ENCODE measurements around the gene CXCL5. TPM values are rescaled to one million over a fixed set of nuclear protein-coding genes. Genes with fewer than 3 reads are reported as not detected.

CXCL5 gene
- total RNA-seq, 1 experiment from 2014 or later: 0.10 TPM

DNA sequence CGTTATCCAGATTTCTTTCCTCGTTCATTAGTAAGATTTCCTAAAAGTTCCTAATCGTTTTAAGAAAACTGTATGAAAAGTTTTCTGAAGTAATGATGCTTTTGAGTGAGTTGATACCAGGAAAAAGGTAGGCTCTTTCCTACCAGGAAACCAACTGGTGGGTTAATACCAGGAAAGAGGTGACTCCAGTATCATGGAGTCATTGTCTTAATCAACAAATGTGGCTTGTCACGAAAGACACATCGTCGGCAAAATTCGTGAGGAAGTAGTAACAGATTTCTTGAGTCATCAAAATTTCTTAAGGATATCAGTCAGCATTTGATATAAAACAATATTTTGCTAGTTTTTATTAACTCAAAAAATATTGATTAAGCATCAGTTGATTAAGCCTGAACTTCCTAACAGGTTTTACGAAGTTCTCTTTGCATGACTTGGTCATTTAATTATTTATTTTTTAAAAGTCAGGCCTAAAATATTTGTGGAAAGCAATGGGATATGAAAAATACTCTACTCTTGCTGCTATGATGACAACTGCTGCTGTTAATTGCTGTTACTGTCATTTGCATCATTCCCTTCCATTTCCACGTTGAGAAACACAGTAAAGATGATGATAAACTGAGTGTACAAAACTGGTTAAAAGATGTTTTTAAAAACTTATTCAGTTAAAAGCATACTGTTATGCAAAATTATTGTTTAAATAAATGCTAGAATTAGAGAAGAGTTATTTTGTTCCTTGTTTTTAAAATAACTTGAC lies 7.3 kb downstream of the CXCL5 start:
- POLR2A ChIA-PET: no interaction called here
- no TSS peak for BruUV-seq (replicated peaks)
- CTCF ChIA-PET: no interaction called here
- in situ Hi-C loops (cut with HindIII; ENCODE audit: low pct_unique_long_range_greater_than_20kb, low sequenced_read_pairs): no loop called here
- Histone ChIP-seq H3K4me1 (ENCODE audit: control insufficient read depth, insufficient read depth, low read length) (no peaks in the 10 kb centered on the region), H3K4me3 (ENCODE audit: low read depth in 2 of 2, low read length in 2 of 2) (no peak overlapping the region), H3K27me3 (ENCODE audit: control insufficient read depth, insufficient read depth, low read length) (0 out of 2 replicates have a peak, but pooled peaks cover 2% of the 10 kb centered on the region), H3K27ac (ENCODE audit: low read length) (no peak overlapping the region), H3K36me3 (ENCODE audit: control insufficient read depth, insufficient read depth, low read length) (no peaks in the 10 kb centered on the region), H3K9me3 (ENCODE audit: control insufficient read depth, insufficient read depth, low read depth, low read length) (no peaks in the 10 kb centered on the region)
- intact Hi-C loops (cut with micrococcal nuclease; ENCODE audit: unreplicated experiment): no loop called here
- TF ChIP-seq SIN3A (IDR thresholded peaks at IDR 0.05; ENCODE audit: borderline replicate concordance, insufficient read depth, low read depth, low read length) (no peak), POLR2AphosphoS5 (IDR thresholded peaks at IDR 0.05; ENCODE audit: low read depth, low read length) (no peak), CTCF (IDR thresholded peaks at IDR 0.05) (no peak), TCF7L2 (IDR thresholded peaks at IDR 0.05; ENCODE audit: low read depth, low read length) (no peak)
- TF ChIP-seq, protein P1, sequence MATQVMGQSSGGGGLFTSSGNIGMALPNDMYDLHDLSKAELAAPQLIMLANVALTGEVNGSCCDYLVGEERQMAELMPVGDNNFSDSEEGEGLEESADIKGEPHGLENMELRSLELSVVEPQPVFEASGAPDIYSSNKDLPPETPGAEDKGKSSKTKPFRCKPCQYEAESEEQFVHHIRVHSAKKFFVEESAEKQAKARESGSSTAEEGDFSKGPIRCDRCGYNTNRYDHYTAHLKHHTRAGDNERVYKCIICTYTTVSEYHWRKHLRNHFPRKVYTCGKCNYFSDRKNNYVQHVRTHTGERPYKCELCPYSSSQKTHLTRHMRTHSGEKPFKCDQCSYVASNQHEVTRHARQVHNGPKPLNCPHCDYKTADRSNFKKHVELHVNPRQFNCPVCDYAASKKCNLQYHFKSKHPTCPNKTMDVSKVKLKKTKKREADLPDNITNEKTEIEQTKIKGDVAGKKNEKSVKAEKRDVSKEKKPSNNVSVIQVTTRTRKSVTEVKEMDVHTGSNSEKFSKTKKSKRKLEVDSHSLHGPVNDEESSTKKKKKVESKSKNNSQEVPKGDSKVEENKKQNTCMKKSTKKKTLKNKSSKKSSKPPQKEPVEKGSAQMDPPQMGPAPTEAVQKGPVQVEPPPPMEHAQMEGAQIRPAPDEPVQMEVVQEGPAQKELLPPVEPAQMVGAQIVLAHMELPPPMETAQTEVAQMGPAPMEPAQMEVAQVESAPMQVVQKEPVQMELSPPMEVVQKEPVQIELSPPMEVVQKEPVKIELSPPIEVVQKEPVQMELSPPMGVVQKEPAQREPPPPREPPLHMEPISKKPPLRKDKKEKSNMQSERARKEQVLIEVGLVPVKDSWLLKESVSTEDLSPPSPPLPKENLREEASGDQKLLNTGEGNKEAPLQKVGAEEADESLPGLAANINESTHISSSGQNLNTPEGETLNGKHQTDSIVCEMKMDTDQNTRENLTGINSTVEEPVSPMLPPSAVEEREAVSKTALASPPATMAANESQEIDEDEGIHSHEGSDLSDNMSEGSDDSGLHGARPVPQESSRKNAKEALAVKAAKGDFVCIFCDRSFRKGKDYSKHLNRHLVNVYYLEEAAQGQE (IDR thresholded peaks at IDR 0.05; ENCODE audit: insufficient read depth in 1 of 2, low read depth in 2 of 2, low read length in 1 of 2): no peak
- no peak for ATAC-seq
- no peak for DNase-seq (ENCODE audit: low read depth, low spot score)

GRCh38 chr4:73989928-73990327 lies 8.5 kb downstream of the CXCL5 start:
- Histone ChIP-seq H3K27me3 (ENCODE audit: control insufficient read depth, insufficient read depth, low read length) (0 out of 2 replicates have a peak, but pooled peaks cover 2% of the 10 kb centered on the region), H3K4me3 (ENCODE audit: low read depth in 2 of 2, low read length in 2 of 2) (no peak overlapping the region), H3K4me1 (ENCODE audit: control insufficient read depth, insufficient read depth, low read length) (no peaks in the 10 kb centered on the region), H3K9me3 (ENCODE audit: control insufficient read depth, insufficient read depth, low read depth, low read length) (no peaks in the 10 kb centered on the region), H3K27ac (ENCODE audit: low read length) (no peak overlapping the region), H3K36me3 (ENCODE audit: control insufficient read depth, insufficient read depth, low read length) (no peaks in the 10 kb centered on the region)
- CTCF ChIA-PET: no interaction called here
- POLR2A ChIA-PET: no interaction called here
- no TSS peak for BruUV-seq (replicated peaks)
- no peak for ATAC-seq
- in situ Hi-C loops (cut with HindIII; ENCODE audit: low pct_unique_long_range_greater_than_20kb, low sequenced_read_pairs) (no loop called here), intact Hi-C loops (cut with micrococcal nuclease; ENCODE audit: unreplicated experiment) (no loop called here)
- DNase-seq (ENCODE audit: low read depth, low spot score): no peak
- TF ChIP-seq POLR2AphosphoS5 (IDR thresholded peaks at IDR 0.05; ENCODE audit: low read depth, low read length) (no peak), SIN3A (IDR thresholded peaks at IDR 0.05; ENCODE audit: borderline replicate concordance, insufficient read depth, low read depth, low read length) (no peak), TCF7L2 (IDR thresholded peaks at IDR 0.05; ENCODE audit: low read depth, low read length) (no peak), CTCF (IDR thresholded peaks at IDR 0.05) (no peak)
- TF ChIP-seq, protein P1 (IDR thresholded peaks at IDR 0.05; ENCODE audit: insufficient read depth in 1 of 2, low read depth in 2 of 2, low read length in 1 of 2): no peak

Measured in Panc1 (cell line).